Pulmonary artery endothelial cell (primary cell): Measurements from ENCODE around the gene INTS1. TPM values are rescaled to one million over a fixed set of nuclear protein-coding genes. Genes with fewer than 3 reads are reported as not detected.

Experiments used
- DNase-seq: peaks from one replicate; pipeline ENCODE4 v3.0.0-alpha.2; 2011; ENCODE audit warnings: low read depth, low spot score
- total RNA-seq: library from RNA; depleted of rRNA; stranded (reverse); fragments of >200 nt; gene quantifications from 2 replicates; pipeline ENCODE4 v1.2.3, GENCODE V29; 2014

INTS1 gene
- total RNA-seq, 1 donor from 2014 or later, result 38.6 TPM

GRCh38 chr7:1433128-1433920 is 70.9 kb downstream of the INTS1 start:
- DNase-seq, result no peak

- DNase-seq, result no peak
These were observed 71.6 kb downstream of the INTS1 start for GRCh38 chr7:1432411-1433082.

- DNase-seq, result no peak
These were observed 72.4 kb downstream of the INTS1 start for GRCh38 chr7:1431634-1432380.

GRCh38 chr7:1431226-1431625 is 73.0 kb downstream of the INTS1 start:
- no peak for DNase-seq

- DNase-seq, result no peak
These were observed 73.9 kb downstream of the INTS1 start for GRCh38 chr7:1430056-1430845.

GRCh38 chr7:1428941-1429501 is 75.2 kb downstream of the INTS1 start:
- DNase-seq, result no peak

- no peak for DNase-seq
These were observed 77.0 kb downstream of the INTS1 start for GRCh38 chr7:1427064-1427657.

GRCh38 chr7:1426474-1426873 is 77.7 kb downstream of the INTS1 start:
- DNase-seq, result no peak

- no peak for DNase-seq
These were observed 78.7 kb downstream of the INTS1 start for GRCh38 chr7:1425292-1426136.

- no peak for DNase-seq
These were observed 80.1 kb downstream of the INTS1 start for GRCh38 chr7:1424041-1424440.

GRCh38 chr7:1423264-1423811 is 80.9 kb downstream of the INTS1 start:
- DNase-seq, result no peak

GRCh38 chr7:1422512-1423263 is 81.5 kb downstream of the INTS1 start:
- DNase-seq, result no peak

GRCh38 chr7:1421946-1422345 is 82.2 kb downstream of the INTS1 start:
- no peak for DNase-seq

GRCh38 chr7:1421020-1421790 is 83.0 kb downstream of the INTS1 start:
- DNase-seq, result no peak
